NCI-H146 (cell line): ENCODE results near the gene TNPO3.
A peak's percentile ranks its signal among the peaks of the same experiment; 100 is the strongest.
"Not testable (repeated sequence)": the region's sequence is repeated elsewhere in the genome, so short reads cannot be mapped to it uniquely, and the experiment has no call there.

Experiments
- DNase-seq: peaks from one replicate; lab custom pipeline; 2025; lab: John Stamatoyannopoulos, UW

The TNPO3 gene

GRCh38 chr7:128961030-128961659 lies 93.8 kb downstream of the TNPO3 start:
- no peak for DNase-seq

- DNase-seq = no peak
Observed at GRCh38 chr7:128959296-128959695, 95.6 kb downstream of the TNPO3 start.

GRCh38 chr7:128955981-128956380 lies 98.9 kb downstream of the TNPO3 start:
- no peak for DNase-seq

- peak; percentile 62 for DNase-seq
Observed at GRCh38 chr7:128954830-128955802, 99.8 kb downstream of the TNPO3 start.

GRCh38 chr7:128954150-128954549 lies 100.8 kb downstream of the TNPO3 start:
- no peak for DNase-seq

- DNase-seq = no peak
Observed at GRCh38 chr7:128951296-128951695, 103.6 kb downstream of the TNPO3 start.

GRCh38 chr7:128948976-128949760 lies 105.7 kb downstream of the TNPO3 start:
- no peak for DNase-seq

- DNase-seq = no peak
Observed at GRCh38 chr7:128948312-128948973, 106.5 kb downstream of the TNPO3 start.

- no peak for DNase-seq
Observed at GRCh38 chr7:128947854-128948253, 107.1 kb downstream of the TNPO3 start.

- DNase-seq = no peak
Observed at GRCh38 chr7:128946936-128947830, 107.7 kb downstream of the TNPO3 start.

GRCh38 chr7:128945668-128946366 lies 109.1 kb downstream of the TNPO3 start:
- no peak for DNase-seq

GRCh38 chr7:128944487-128945236 lies 110.2 kb downstream of the TNPO3 start:
- no peak for DNase-seq

- not testable (repeated sequence) for DNase-seq
Observed at GRCh38 chr7:128943251-128943650, 111.7 kb downstream of the TNPO3 start.

GRCh38 chr7:128941946-128942526 lies 112.9 kb downstream of the TNPO3 start:
- DNase-seq = no peak

- DNase-seq = no peak
Observed at GRCh38 chr7:128941323-128941890, 113.5 kb downstream of the TNPO3 start.

GRCh38 chr7:128940494-128941322 lies 114.2 kb downstream of the TNPO3 start:
- no peak for DNase-seq

GRCh38 chr7:128939861-128940410 lies 115.0 kb downstream of the TNPO3 start:
- no peak for DNase-seq
